ENCODE data around the gene ZSCAN12.

GRCh38 chr6:28354688-28355554 is 44.6 kb downstream of the ZSCAN12 start:
- TF ChIP-seq, protein P1, sequence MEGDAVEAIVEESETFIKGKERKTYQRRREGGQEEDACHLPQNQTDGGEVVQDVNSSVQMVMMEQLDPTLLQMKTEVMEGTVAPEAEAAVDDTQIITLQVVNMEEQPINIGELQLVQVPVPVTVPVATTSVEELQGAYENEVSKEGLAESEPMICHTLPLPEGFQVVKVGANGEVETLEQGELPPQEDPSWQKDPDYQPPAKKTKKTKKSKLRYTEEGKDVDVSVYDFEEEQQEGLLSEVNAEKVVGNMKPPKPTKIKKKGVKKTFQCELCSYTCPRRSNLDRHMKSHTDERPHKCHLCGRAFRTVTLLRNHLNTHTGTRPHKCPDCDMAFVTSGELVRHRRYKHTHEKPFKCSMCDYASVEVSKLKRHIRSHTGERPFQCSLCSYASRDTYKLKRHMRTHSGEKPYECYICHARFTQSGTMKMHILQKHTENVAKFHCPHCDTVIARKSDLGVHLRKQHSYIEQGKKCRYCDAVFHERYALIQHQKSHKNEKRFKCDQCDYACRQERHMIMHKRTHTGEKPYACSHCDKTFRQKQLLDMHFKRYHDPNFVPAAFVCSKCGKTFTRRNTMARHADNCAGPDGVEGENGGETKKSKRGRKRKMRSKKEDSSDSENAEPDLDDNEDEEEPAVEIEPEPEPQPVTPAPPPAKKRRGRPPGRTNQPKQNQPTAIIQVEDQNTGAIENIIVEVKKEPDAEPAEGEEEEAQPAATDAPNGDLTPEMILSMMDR (IDR thresholded peaks at IDR 0.05; ENCODE audit: poor library complexity, severe bottlenecking): no peak
- no peak for TF ChIP-seq POLR2AphosphoS5 (IDR thresholded peaks at IDR 0.05)
- TF ChIP-seq EP300 (conservative IDR thresholded peaks at IDR 0.05; ENCODE audit: poor library complexity, severe bottlenecking): no peak
- TF ChIP-seq EZH2 (IDR thresholded peaks at IDR 0.05; ENCODE audit: borderline replicate concordance, insufficient read depth, low read length, poor library complexity, severe bottlenecking): no peak
- TF ChIP-seq REST (IDR thresholded peaks at IDR 0.05; ENCODE audit: borderline replicate concordance): no peak
- no peak for TF ChIP-seq RAD21 (conservative IDR thresholded peaks at IDR 0.05)
- no peak for TF ChIP-seq MXI1 (conservative IDR thresholded peaks at IDR 0.05; ENCODE audit: poor library complexity, severe bottlenecking)
- no peak for TF ChIP-seq TAF1 (IDR thresholded peaks at IDR 0.05; ENCODE audit: low read depth)
- TF ChIP-seq SMC3 (conservative IDR thresholded peaks at IDR 0.05; ENCODE audit: poor library complexity): no peak

Data from neural cell (in vitro differentiated cells).